Hindlimb muscle (tissue), 1 donor: Measurements from ENCODE around the gene SMIM8. TPM values are rescaled to one million over a fixed set of nuclear protein-coding genes. Genes with fewer than 3 reads are reported as not detected.

Experiments
- DNase-seq: peaks from one replicate; pipeline ENCODE4 v3.0.0-alpha.2; 2013
- polyA plus RNA-seq: library from polyadenylated mRNA; unstranded; fragments of 120-200 nt; gene quantifications from one replicate; pipeline ENCODE4 v1.2.1, GENCODE V29; 2013; ENCODE audit not compliant: insufficient read length

SMIM8 gene
- polyA plus RNA-seq, 1 donor, result 10.7 TPM

GRCh38 chr6:87336367-87336766, 14.0 kb downstream of the SMIM8 start:
- DNase-seq, result no peak

- DNase-seq, result no peak
These were observed 17.8 kb downstream of the SMIM8 start for GRCh38 chr6:87340230-87340629.

GRCh38 chr6:87341158-87341557, 18.8 kb downstream of the SMIM8 start:
- DNase-seq, result no peak

- DNase-seq, result no peak
These were observed 19.5 kb downstream of the SMIM8 start for GRCh38 chr6:87341899-87342298.

- no peak for DNase-seq
These were observed 20.4 kb downstream of the SMIM8 start for GRCh38 chr6:87342829-87343228.

- DNase-seq, result no peak
These were observed 22.3 kb downstream of the SMIM8 start, which contains the start of gene C6orf163 for GRCh38 chr6:87344731-87345130. Gene C6orf163, plus strand, starts transcription at chr6:87344813. Its CDS starts 287 bp downstream, at chr6:87345100.

GRCh38 chr6:87346700-87347099, 24.3 kb downstream of the SMIM8 start:
- no peak for DNase-seq

- DNase-seq, result no peak
These were observed 27.5 kb downstream of the SMIM8 start for GRCh38 chr6:87349896-87350295.

GRCh38 chr6:87350516-87350915, 28.1 kb downstream of the SMIM8 start:
- no peak for DNase-seq

GRCh38 chr6:87351583-87351982, 29.2 kb downstream of the SMIM8 start:
- no peak for DNase-seq

GRCh38 chr6:87356181-87356580, 33.8 kb downstream of the SMIM8 start:
- DNase-seq, result no peak

- DNase-seq, result no peak
These were observed 35.2 kb downstream of the SMIM8 start for GRCh38 chr6:87357479-87358196.

- DNase-seq, result no peak
These were observed 42.3 kb downstream of the SMIM8 start for GRCh38 chr6:87364602-87365252.

GRCh38 chr6:87366072-87366827, 43.9 kb downstream of the SMIM8 start:
- DNase-seq, result no peak

- no peak for DNase-seq
These were observed 44.5 kb downstream of the SMIM8 start for GRCh38 chr6:87366899-87367298.

- DNase-seq, result no peak
These were observed 51.0 kb downstream of the SMIM8 start for GRCh38 chr6:87373377-87373776.

- no peak for DNase-seq
These were observed 52.9 kb downstream of the SMIM8 start for GRCh38 chr6:87375315-87375714.

GRCh38 chr6:87376643-87377042, 54.3 kb downstream of the SMIM8 start:
- no peak for DNase-seq

GRCh38 chr6:87378947-87379346, 56.6 kb downstream of the SMIM8 start:
- no peak for DNase-seq

- DNase-seq, result no peak
These were observed 60.5 kb downstream of the SMIM8 start for GRCh38 chr6:87382861-87383260.

- no peak for DNase-seq
These were observed 61.6 kb downstream of the SMIM8 start for GRCh38 chr6:87384038-87384437.

- no peak for DNase-seq
These were observed 62.1 kb downstream of the SMIM8 start for GRCh38 chr6:87384449-87384848.

GRCh38 chr6:87391334-87391733, 68.9 kb downstream of the SMIM8 start:
- no peak for DNase-seq
